Gastroesophageal sphincter (tissue), 3 donors: ENCODE measurements around the gene ZDHHC12.

Source experiments
- CTCF ChIP-seq, 4 experiments: fragments of 200-600 bp in 2 of 4; fragments of 450-650 bp in 2 of 4; sonication (generic) in 1 of 4; IDR thresholded peaks; one replicate each; pipeline ENCODE4 v1.5.1; 2017 to 2019; ENCODE audit warnings: antibody characterized with exemption in 4 of 4, mild to moderate bottlenecking in 2 of 4, moderate library complexity in 2 of 4
- EP300 ChIP-seq: sonication (generic); formaldehyde crosslinking; IDR thresholded peaks from one replicate; pipeline ENCODE4 v1.6.1; 2017; ENCODE audit warnings: antibody characterized with exemption, mild to moderate bottlenecking
- POLR2A ChIP-seq, 2 donors: fragments of 450-650 bp; IDR thresholded peaks; one replicate each; pipeline ENCODE4 v1.6.1; 2017; ENCODE audit warnings: antibody characterized with exemption in 2 of 2, mild to moderate bottlenecking in 2 of 2, moderate library complexity in 1 of 2
- POLR2AphosphoS5 ChIP-seq: sonication (generic); formaldehyde crosslinking; IDR thresholded peaks from one replicate; pipeline ENCODE4 v1.6.1; 2017; ENCODE audit warnings: antibody characterized with exemption

GRCh38 chr9:128747241-128747640 is 23.3 kb upstream of the ZDHHC12 start:
- TF ChIP-seq CTCF (IDR thresholded peaks at IDR 0.05) (no peak), POLR2AphosphoS5 (no peak), EP300 (no peak), POLR2A (IDR thresholded peaks at IDR 0.05) (no peak)
